Measurements from ENCODE around the gene ERCC2.

DNA sequence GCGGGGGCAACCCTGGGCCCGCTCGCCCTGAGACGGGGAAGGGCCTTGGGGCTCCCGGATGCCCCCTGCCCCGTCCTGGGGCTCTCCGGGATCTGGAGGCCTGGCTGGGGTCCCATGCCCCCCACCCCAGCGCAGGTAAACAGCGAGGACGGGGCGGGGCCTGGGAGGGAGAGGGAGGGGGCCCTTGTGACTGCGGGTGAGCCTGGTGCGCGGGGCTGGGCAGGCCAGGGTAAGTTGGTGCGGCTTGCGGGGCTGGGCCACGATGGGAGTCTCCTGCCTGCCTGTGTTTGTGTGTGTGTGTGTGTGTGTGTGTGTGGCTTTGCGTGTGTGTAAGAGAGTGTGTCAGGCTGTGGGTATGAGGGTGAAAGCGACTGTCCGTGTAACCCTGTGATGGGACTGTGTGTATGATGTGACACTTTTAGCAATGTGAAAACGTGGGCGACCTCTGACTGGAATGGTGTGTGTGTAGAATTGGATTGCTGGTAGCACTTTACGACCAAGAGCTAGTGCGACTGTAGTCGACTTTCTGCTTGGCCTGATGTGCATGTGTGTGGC is 29.4 kb downstream of the ERCC2 start:
- no peak for TF ChIP-seq ZNF384 (IDR thresholded peaks at IDR 0.05)
- no peak for TF ChIP-seq FOXM1 (IDR thresholded peaks at IDR 0.05; ENCODE audit: borderline replicate concordance)
- no peak for TF ChIP-seq NFRKB (IDR thresholded peaks at IDR 0.05)
- TF ChIP-seq CTBP1 (IDR thresholded peaks at IDR 0.05; ENCODE audit: borderline replicate concordance) = no peak
- TF ChIP-seq, protein P1, sequence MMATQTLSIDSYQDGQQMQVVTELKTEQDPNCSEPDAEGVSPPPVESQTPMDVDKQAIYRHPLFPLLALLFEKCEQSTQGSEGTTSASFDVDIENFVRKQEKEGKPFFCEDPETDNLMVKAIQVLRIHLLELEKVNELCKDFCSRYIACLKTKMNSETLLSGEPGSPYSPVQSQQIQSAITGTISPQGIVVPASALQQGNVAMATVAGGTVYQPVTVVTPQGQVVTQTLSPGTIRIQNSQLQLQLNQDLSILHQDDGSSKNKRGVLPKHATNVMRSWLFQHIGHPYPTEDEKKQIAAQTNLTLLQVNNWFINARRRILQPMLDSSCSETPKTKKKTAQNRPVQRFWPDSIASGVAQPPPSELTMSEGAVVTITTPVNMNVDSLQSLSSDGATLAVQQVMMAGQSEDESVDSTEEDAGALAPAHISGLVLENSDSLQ (IDR thresholded peaks at IDR 0.05) = no peak
- no peak for TF ChIP-seq FOXA1 (IDR thresholded peaks at IDR 0.05)
- no peak for TF ChIP-seq SUZ12 (IDR thresholded peaks at IDR 0.05)
- no peak for TF ChIP-seq TARDBP (IDR thresholded peaks at IDR 0.05)
- TF ChIP-seq ELF4 (IDR thresholded peaks at IDR 0.05) = no peak
- TF ChIP-seq HDGF (IDR thresholded peaks at IDR 0.05; ENCODE audit: borderline replicate concordance) = no peak

All from HEK293T (cell line).